Right lung (tissue), 5 donors: ENCODE measurements around the gene ABCA5. TPM values are rescaled to one million over a fixed set of nuclear protein-coding genes. Genes with fewer than 3 reads are reported as not detected.
"Not testable (repeated sequence)": the region's sequence is repeated elsewhere in the genome, so short reads cannot be mapped to it uniquely, and the experiment has no call there.

Experiments
- DNase-seq, 2 donors: peaks; one replicate each; pipeline ENCODE4 v3.0.0-alpha.2; 2013
- polyA plus RNA-seq, 5 donors: library from polyadenylated mRNA; unstranded; fragments of 120-200 nt; gene quantifications; one replicate each; pipeline versions ENCODE4 v1.2.1 to v1.2.3, GENCODE V29; 2013; ENCODE audit warnings: inconsistent platforms in 1 of 5, low replicate concordance in 1 of 5; ENCODE audit not compliant: insufficient read length in 5 of 5, insufficient read depth in 1 of 5

The ABCA5 gene
- polyA plus RNA-seq, 5 donors = 12.9 to 30.0 (median 22.3) TPM

DNA sequence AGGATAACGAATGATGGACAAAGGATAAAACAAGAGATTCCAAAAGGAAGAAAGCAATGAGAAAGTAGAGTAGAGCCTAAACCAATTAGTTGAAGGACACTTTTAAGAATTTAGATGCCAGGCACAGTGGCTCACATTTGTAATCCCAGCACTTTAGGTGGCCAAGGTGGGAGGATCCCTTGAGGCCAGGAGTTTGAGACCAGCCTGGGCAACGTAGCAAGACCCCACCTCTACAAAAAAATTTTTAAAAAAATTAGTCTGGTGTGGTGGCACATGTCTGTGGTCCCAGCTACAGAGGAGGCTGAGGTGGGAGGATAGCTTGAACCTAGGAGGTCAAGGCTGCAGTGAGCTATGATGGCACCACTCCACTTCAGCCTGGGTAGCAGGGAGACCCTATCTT is 118.3 kb downstream of the ABCA5 start:
- no peak for DNase-seq

DNA sequence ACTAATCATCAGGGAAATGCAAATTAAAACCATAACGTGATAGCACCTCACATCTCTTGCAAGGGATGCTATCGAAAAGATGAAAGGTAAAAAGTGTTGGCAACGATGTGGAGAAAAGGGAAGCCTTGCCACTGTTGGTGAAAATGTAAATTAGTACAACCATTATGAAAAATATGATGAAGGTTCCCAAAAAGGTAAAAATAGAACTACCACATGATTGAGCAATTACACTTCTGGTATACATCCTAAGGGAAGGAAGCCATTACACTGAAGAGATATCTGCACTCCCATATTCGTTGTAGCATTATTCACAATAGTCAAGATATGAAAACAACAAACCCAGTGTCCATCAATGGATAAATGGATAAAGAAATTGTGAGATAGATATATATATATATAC is 119.8 kb downstream of the ABCA5 start:
- no peak for DNase-seq

- no peak for DNase-seq
Measured at GRCh38 chr17:69198238-69198637, 128.7 kb downstream of the ABCA5 start.

GRCh38 chr17:69196105-69196653 is 130.8 kb downstream of the ABCA5 start:
- DNase-seq = not testable (repeated sequence)

Other genes starting within 250 kb of the ABCA5 start
- gene ABCA6, start 185.2 kb downstream of the ABCA5 start, polyA plus RNA-seq = 10 to 100 TPM; 14.4 to 64.4 (median 54.2) TPM
- 10 to 100 TPM in 2 of 5 donors, 1 to 10 TPM in 3; 4.4 to 18.2 (median 9.7) TPM for gene ABCA10, start 98.3 kb downstream of the ABCA5 start, polyA plus RNA-seq
- gene MAP2K6, start 87.6 kb upstream of the ABCA5 start, polyA plus RNA-seq = 10 to 100 TPM; 14.5 to 25.0 (median 23.4) TPM